IMR-90 (cell line): ENCODE results near the gene BMP8A. TPM values are rescaled to one million over a fixed set of nuclear protein-coding genes. Genes with fewer than 3 reads are reported as not detected.

Experiments
- ATAC-seq: fragments of 200-7000 bp; cut with Tn5 transposase; 2 replicates; pipeline ENCODE4 v1.9.1; 2020; ENCODE audit warnings: low read depth, mild to moderate bottlenecking, moderate library complexity
- BruUV-seq: library from RNA; stranded (reverse); fragments of 400-500 nt; replicated peaks from 2 replicates; lab custom pipeline; 2021; lab: Mats Ljungman, UMichigan
- CTCF ChIA-PET: fragments of 300-600 bp; formaldehyde crosslinking; extraction: SDS; loops from one replicate; lab custom pipeline; 2021; ENCODE audit warnings: antibody characterized with exemption; lab: Yijun Ruan, JAX
- POLR2A ChIA-PET: fragments of 300-600 bp; sonication (Branson Sonifier 250); formaldehyde crosslinking; loops from one replicate; lab custom pipeline; 2022; ENCODE audit warnings: antibody characterized with exemption; ENCODE audit not compliant: unreplicated experiment; lab: Charles Lee
- DNase-seq: peaks from one replicate; pipeline ENCODE4 v3.0.0; 2013
- H2AFZ ChIP-seq: replicated peaks from 2 replicates; pipeline ENCODE3; 2013; ENCODE audit warnings: low read length, mild to moderate bottlenecking; ENCODE audit not compliant: poor library complexity
- H2AK5ac ChIP-seq: 2 replicates; pipeline ENCODE4 v1.6.1; 2013; ENCODE audit warnings: low read depth, low read length, inconsistent platforms
- H2AK9ac ChIP-seq: replicated peaks from 2 replicates; pipeline ENCODE3; 2013; ENCODE audit warnings: mild to moderate bottlenecking, low read depth, low read length, moderate library complexity; ENCODE audit not compliant: poor library complexity
- H2BK120ac ChIP-seq: 2 replicates; pipeline ENCODE4 v1.6.1; 2013; ENCODE audit warnings: low read depth, low read length, inconsistent platforms
- H2BK15ac ChIP-seq: 3 replicates; pipeline ENCODE4 v1.6.1; 2013; ENCODE audit warnings: low read depth, low read length, inconsistent platforms
- H2BK20ac ChIP-seq: 2 replicates; pipeline ENCODE4 v1.6.1; 2013; ENCODE audit warnings: low read depth, mild to moderate bottlenecking, inconsistent platforms, low read length, moderate library complexity
- H2BK5ac ChIP-seq: 2 replicates; pipeline ENCODE4 v1.6.1; 2013; ENCODE audit warnings: mild to moderate bottlenecking, low read depth, low read length, inconsistent platforms; ENCODE audit not compliant: poor library complexity, severe bottlenecking
- H3K14ac ChIP-seq: replicated peaks from 2 replicates; pipeline ENCODE4 v1.6.1; 2013; ENCODE audit warnings: low read depth, low read length, inconsistent platforms
- H3K18ac ChIP-seq: 2 replicates; pipeline ENCODE4 v1.6.1; 2013; ENCODE audit warnings: low read depth, low read length, control low read depth
- H3K23ac ChIP-seq: 2 replicates; pipeline ENCODE4 v1.6.1; 2013; ENCODE audit warnings: low read depth, low read length, inconsistent platforms
- H3K27ac ChIP-seq: 2 replicates; pipeline ENCODE4 v1.5.1; 2013; ENCODE audit warnings: mild to moderate bottlenecking, control low read depth, low read length; ENCODE audit not compliant: insufficient read depth
- H3K27me3 ChIP-seq: 2 replicates; pipeline ENCODE4 v1.6.1; 2013; ENCODE audit warnings: low read length; ENCODE audit not compliant: control insufficient read depth, insufficient read depth
- H3K36me3 ChIP-seq: 2 replicates; pipeline ENCODE4 v1.6.1; 2013; ENCODE audit warnings: low read length, mixed read lengths; ENCODE audit not compliant: control insufficient read depth, insufficient read depth
- H3K4ac ChIP-seq: 2 replicates; pipeline ENCODE4 v1.6.1; 2013; ENCODE audit warnings: low read depth, low read length, inconsistent platforms
- H3K4me1 ChIP-seq: 2 replicates; pipeline ENCODE4 v1.6.1; 2013; ENCODE audit warnings: low read length, mixed read lengths; ENCODE audit not compliant: control insufficient read depth, insufficient read depth
- H3K4me2 ChIP-seq: 2 replicates; pipeline ENCODE4 v1.6.1; 2013; ENCODE audit warnings: low read depth, mild to moderate bottlenecking, control low read depth, low read length, moderate library complexity
- H3K4me3 ChIP-seq: 2 replicates; pipeline ENCODE4 v1.5.1; 2013; ENCODE audit warnings: low read depth, mild to moderate bottlenecking, control low read depth, low read length, moderate library complexity; ENCODE audit not compliant: insufficient read depth
- H3K56ac ChIP-seq: 2 replicates; pipeline ENCODE4 v1.6.1; 2013; ENCODE audit warnings: low read length, inconsistent platforms; ENCODE audit not compliant: insufficient read depth; ENCODE audit errors: extremely low read depth
- H3K79me1 ChIP-seq, 2 experiments: 2 replicates each; pipeline ENCODE4 v1.6.1; 2013; ENCODE audit warnings: low read length in 2 of 2, inconsistent platforms in 1 of 2, low read depth in 1 of 2
- H3K9ac ChIP-seq: 2 replicates; pipeline ENCODE4 v1.6.1; 2013; ENCODE audit warnings: low read depth, low read length, control low read depth
- H3K9me1 ChIP-seq: 2 replicates; pipeline ENCODE4 v1.6.1; 2013; ENCODE audit warnings: low read length, inconsistent platforms; ENCODE audit not compliant: insufficient read depth
- H3K9me3 ChIP-seq: 2 replicates; pipeline ENCODE4 v1.6.1; 2013; ENCODE audit warnings: low read length; ENCODE audit not compliant: control insufficient read depth, insufficient read depth
- H4K20me1 ChIP-seq: 2 replicates; pipeline ENCODE4 v1.6.1; 2013; ENCODE audit warnings: low read length, inconsistent platforms; ENCODE audit not compliant: insufficient read depth
- H4K5ac ChIP-seq: 2 replicates; pipeline ENCODE4 v1.6.1; 2013; ENCODE audit warnings: mild to moderate bottlenecking, low read depth, low read length, control low read depth
- H4K8ac ChIP-seq, 2 experiments: 2 replicates each; pipeline ENCODE4 v1.6.1; 2013; ENCODE audit warnings: low read depth in 2 of 2, low read length in 2 of 2, control low read depth in 1 of 2, inconsistent platforms in 1 of 2
- H4K91ac ChIP-seq: 2 replicates; pipeline ENCODE4 v1.6.1; 2013; ENCODE audit warnings: low read depth, low read length, inconsistent platforms; ENCODE audit not compliant: insufficient read depth
- BHLHE40 ChIP-seq: fragments of 150-350 bp; IDR thresholded peaks from 2 replicates; pipeline ENCODE4 v1.6.1; 2016; ENCODE audit warnings: mild to moderate bottlenecking, low read depth, low read length
- CEBPB ChIP-seq: IDR thresholded peaks from 2 replicates; pipeline ENCODE4 v1.6.1; 2012; ENCODE audit warnings: low read depth, low read length, improper control_type of control experiment
- CHD1 ChIP-seq: IDR thresholded peaks from 2 replicates; pipeline ENCODE4 v1.6.1; 2012; ENCODE audit warnings: low read depth, low read length, improper control_type of control experiment
- FOS ChIP-seq: fragments of 150-350 bp; IDR thresholded peaks from 2 replicates; pipeline ENCODE4 v1.6.1; 2016; ENCODE audit warnings: low read depth, low read length
- MAFK ChIP-seq: IDR thresholded peaks from 2 replicates; pipeline ENCODE4 v1.6.1; 2012; ENCODE audit warnings: low read depth, low read length, improper control_type of control experiment
- MAZ ChIP-seq: IDR thresholded peaks from 2 replicates; pipeline ENCODE4 v1.6.1; 2012; ENCODE audit warnings: low read depth, mild to moderate bottlenecking, low read length, improper control_type of control experiment, moderate library complexity, borderline replicate concordance
- MXI1 ChIP-seq: IDR thresholded peaks from 2 replicates; pipeline ENCODE4 v1.6.1; 2012; ENCODE audit warnings: low read depth, mild to moderate bottlenecking, low read length, moderate library complexity, borderline replicate concordance
- NFE2L2 ChIP-seq: fragments of 150-350 bp; IDR thresholded peaks from 2 replicates; pipeline ENCODE4 v1.6.1; 2016; ENCODE audit warnings: low read depth, mild to moderate bottlenecking, low read length
- POLR2A ChIP-seq: IDR thresholded peaks from 2 replicates; pipeline ENCODE4 v1.6.1; 2012; ENCODE audit warnings: mild to moderate bottlenecking, low read depth, low read length
- RAD21 ChIP-seq: IDR thresholded peaks from 2 replicates; pipeline ENCODE4 v1.6.1; 2012; ENCODE audit warnings: low read length, improper control_type of control experiment
- RCOR1 ChIP-seq: IDR thresholded peaks from 2 replicates; pipeline ENCODE4 v1.6.1; 2012; ENCODE audit warnings: mild to moderate bottlenecking, low read length, improper control_type of control experiment; ENCODE audit not compliant: insufficient replicate concordance
- RFX5 ChIP-seq: IDR thresholded peaks from 2 replicates; pipeline ENCODE4 v1.8.0; 2012; ENCODE audit warnings: low read depth, mild to moderate bottlenecking, low read length, moderate library complexity
- WGBS, 2 experiments: methylation state at CpG; one replicate each; pipeline versions ENCODE4 v1.1.5 to v1.1.7; 2013; ENCODE audit warnings: missing lambda C conversion rate in 2 of 2; ENCODE audit not compliant: insufficient read length in 1 of 2; ENCODE audit errors: extremely low coverage in 2 of 2; 5-methylcytosine and 5-hydroxymethylcytosine counted together
- dilution Hi-C: fragments of 300-500 bp; cut with HindIII; formaldehyde crosslinking; loops from one replicate; pipeline ENCODE4 v1.14.3; 2018; ENCODE audit warnings: low sequenced_read_pairs; ENCODE audit not compliant: unreplicated experiment
- in situ Hi-C: fragments of 300-500 bp; cut with MboI; formaldehyde crosslinking; loops from 3 replicates; pipeline ENCODE4 v1.14.3; 2019; ENCODE audit warnings: low sequenced_read_pairs, inconsistent platforms, mixed read lengths
- intact Hi-C: fragments of 100-400 bp; cut with micrococcal nuclease; formaldehyde crosslinking; loops from 2 replicates; pipeline ENCODE4 v1.10.0; 2022
- polyA plus RNA-seq, 3 experiments: library from polyadenylated mRNA; depleted of rRNA; stranded (reverse); fragments of >200 nt; gene quantifications; 2 replicates each; pipeline ENCODE4 v1.2.3, GENCODE V29; 2012; ENCODE audit warnings: low replicate concordance in 1 of 3
- total RNA-seq: library from RNA; depleted of rRNA; stranded (reverse); fragments of >200 nt; gene quantifications from 2 replicates; pipeline ENCODE4 v1.2.3, GENCODE V29; 2012
- TF ChIP-seq, protein P1 (sequence below): fragments of 150-350 bp; IDR thresholded peaks from 2 replicates; pipeline ENCODE4 v1.6.1; 2017; ENCODE audit warnings: mild to moderate bottlenecking, antibody characterized with exemption, low read length, low read depth
- TF ChIP-seq, protein P2 (sequence below): fragments of 150-350 bp; IDR thresholded peaks from 2 replicates; pipeline ENCODE4 v1.6.1; 2016; ENCODE audit warnings: low read depth, mild to moderate bottlenecking, low read length, moderate library complexity, borderline replicate concordance
- TF ChIP-seq, protein P3 (sequence below): conservative IDR thresholded peaks from 2 replicates; pipeline ENCODE4 v1.5.1; 2012; ENCODE audit warnings: mild to moderate bottlenecking, low read depth, low read length, improper control_type of control experiment

BMP8A gene
- total and polyA plus RNA-seq, 2 of the 4 experiments (the other 2 are of a cell fraction) = not detected

DNA sequence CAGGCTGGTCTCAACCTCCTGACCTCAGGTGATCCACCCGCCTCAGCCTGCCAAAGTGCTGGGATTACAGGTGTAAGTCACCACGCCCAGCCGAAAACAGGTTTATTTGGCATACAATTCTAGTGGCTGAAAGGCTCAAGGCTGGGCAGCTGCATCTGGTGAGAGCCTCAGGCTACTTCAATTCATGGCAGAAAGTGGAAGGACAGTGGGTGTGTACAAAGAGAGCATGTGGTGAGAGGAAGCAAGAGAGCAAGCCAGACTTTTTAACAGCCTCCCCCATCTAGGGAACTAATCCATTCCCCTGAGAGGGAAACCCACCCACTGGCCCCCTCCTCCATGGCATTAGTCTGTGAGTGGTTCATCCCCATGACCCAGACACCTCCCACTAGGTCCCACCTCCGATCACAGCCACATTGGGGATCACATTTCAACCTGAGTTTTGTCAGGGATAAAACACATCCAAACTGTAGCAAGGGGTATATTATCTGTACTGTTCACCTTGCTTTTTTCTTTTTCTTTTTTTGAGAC, 9.5 kb downstream of the BMP8A start:
- Histone ChIP-seq H3K4me1 (peaks cover 6% of the 10 kb centered on the region), H3K36me3 (no peaks in the 10 kb centered on the region), H3K23ac (no peak overlapping the region), H3K27ac (no peak overlapping the region), H3K56ac (no peak overlapping the region), H3K4me3 (no peak overlapping the region), H3K9me3 (no peaks in the 10 kb centered on the region; the same call in 1 of the 2 replicates), H2BK5ac (no peak overlapping the region), H4K5ac (no peak overlapping the region), H3K14ac (no peak overlapping the region), H2AFZ (no peak overlapping the region), H3K4me2 (no peak overlapping the region), H3K79me1 (no peaks in the 10 kb centered on the region), H4K8ac (no peak overlapping the region), H4K91ac (no peak overlapping the region), H2BK120ac (no peak overlapping the region), H2AK9ac (no peak overlapping the region), H2BK15ac (no peak overlapping the region), H3K27me3 (no peaks in the 10 kb centered on the region; the same call in 1 of the 2 replicates), H3K18ac (no peak overlapping the region), H2BK20ac (no peak overlapping the region), H2AK5ac (no peak overlapping the region), H3K9ac (no peak overlapping the region), H3K9me1 (no peaks in the 10 kb centered on the region), H4K20me1 (no peaks in the 10 kb centered on the region), H3K4ac (no peak overlapping the region)
- dilution Hi-C loops = no loop called here
- CTCF ChIA-PET = interaction anchor here (0.6 to 1.2 kb wide), 2 partner anchors 11 to 18 kb away, joined by 3 to 4 read pairs; no protein-coding TSS in a partner anchor
- no peak for DNase-seq
- in situ Hi-C loops = loop anchor here (10.0 kb wide), 1 partner anchor 214 kb away; no protein-coding TSS in a partner anchor
- intact Hi-C loops = no loop called here
- no TSS peak for BruUV-seq
- TF ChIP-seq RAD21 (no peak), POLR2A (no peak), MAFK (no peak), RFX5 (no peak), FOS (no peak), RCOR1 (no peak), MAZ (no peak), NFE2L2 (no peak), BHLHE40 (no peak), CEBPB (no peak), MXI1 (no peak), CHD1 (no peak)
- TF ChIP-seq, protein P1, sequence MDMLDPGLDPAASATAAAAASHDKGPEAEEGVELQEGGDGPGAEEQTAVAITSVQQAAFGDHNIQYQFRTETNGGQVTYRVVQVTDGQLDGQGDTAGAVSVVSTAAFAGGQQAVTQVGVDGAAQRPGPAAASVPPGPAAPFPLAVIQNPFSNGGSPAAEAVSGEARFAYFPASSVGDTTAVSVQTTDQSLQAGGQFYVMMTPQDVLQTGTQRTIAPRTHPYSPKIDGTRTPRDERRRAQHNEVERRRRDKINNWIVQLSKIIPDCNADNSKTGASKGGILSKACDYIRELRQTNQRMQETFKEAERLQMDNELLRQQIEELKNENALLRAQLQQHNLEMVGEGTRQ = no peak
- TF ChIP-seq, protein P2, sequence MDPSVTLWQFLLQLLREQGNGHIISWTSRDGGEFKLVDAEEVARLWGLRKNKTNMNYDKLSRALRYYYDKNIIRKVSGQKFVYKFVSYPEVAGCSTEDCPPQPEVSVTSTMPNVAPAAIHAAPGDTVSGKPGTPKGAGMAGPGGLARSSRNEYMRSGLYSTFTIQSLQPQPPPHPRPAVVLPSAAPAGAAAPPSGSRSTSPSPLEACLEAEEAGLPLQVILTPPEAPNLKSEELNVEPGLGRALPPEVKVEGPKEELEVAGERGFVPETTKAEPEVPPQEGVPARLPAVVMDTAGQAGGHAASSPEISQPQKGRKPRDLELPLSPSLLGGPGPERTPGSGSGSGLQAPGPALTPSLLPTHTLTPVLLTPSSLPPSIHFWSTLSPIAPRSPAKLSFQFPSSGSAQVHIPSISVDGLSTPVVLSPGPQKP = no peak
- TF ChIP-seq, protein P3, sequence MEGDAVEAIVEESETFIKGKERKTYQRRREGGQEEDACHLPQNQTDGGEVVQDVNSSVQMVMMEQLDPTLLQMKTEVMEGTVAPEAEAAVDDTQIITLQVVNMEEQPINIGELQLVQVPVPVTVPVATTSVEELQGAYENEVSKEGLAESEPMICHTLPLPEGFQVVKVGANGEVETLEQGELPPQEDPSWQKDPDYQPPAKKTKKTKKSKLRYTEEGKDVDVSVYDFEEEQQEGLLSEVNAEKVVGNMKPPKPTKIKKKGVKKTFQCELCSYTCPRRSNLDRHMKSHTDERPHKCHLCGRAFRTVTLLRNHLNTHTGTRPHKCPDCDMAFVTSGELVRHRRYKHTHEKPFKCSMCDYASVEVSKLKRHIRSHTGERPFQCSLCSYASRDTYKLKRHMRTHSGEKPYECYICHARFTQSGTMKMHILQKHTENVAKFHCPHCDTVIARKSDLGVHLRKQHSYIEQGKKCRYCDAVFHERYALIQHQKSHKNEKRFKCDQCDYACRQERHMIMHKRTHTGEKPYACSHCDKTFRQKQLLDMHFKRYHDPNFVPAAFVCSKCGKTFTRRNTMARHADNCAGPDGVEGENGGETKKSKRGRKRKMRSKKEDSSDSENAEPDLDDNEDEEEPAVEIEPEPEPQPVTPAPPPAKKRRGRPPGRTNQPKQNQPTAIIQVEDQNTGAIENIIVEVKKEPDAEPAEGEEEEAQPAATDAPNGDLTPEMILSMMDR = no peak
- ATAC-seq = no peak
- POLR2A ChIA-PET = no interaction called here
- no CpG with 5 or more reads among the region's 4 CpGs for WGBS, 2 experiments
